Parathyroid adenoma (tissue), 2 donors: Measurements from ENCODE around the gene DTYMK.

Experiments used
- H2AFZ ChIP-seq: fragments of 300-600 bp; sonication (generic); one replicate; pipeline ENCODE4 v1.7.0; 2017; ENCODE audit warnings: antibody characterized with exemption, mild to moderate bottlenecking
- H3K27ac ChIP-seq: fragments of 300-600 bp; sonication (generic); one replicate; pipeline ENCODE4 v1.7.0; 2017
- H3K27me3 ChIP-seq: fragments of 300-600 bp; sonication (generic); one replicate; pipeline ENCODE4 v1.7.0; 2017; ENCODE audit warnings: low read length; ENCODE audit not compliant: control insufficient read depth, insufficient read depth
- H3K36me3 ChIP-seq: fragments of 300-600 bp; sonication (generic); one replicate; pipeline ENCODE4 v1.7.0; 2017; ENCODE audit warnings: low read length; ENCODE audit not compliant: control insufficient read depth, insufficient read depth
- H3K4me1 ChIP-seq: fragments of 300-600 bp; sonication (generic); one replicate; pipeline ENCODE4 v1.7.0; 2017; ENCODE audit warnings: control low read depth
- H3K4me2 ChIP-seq: fragments of 300-600 bp; sonication (generic); one replicate; pipeline ENCODE4 v1.7.0; 2017; ENCODE audit warnings: low read length
- H3K4me3 ChIP-seq: fragments of 300-600 bp; sonication (generic); one replicate; pipeline ENCODE4 v1.7.0; 2017; ENCODE audit warnings: low read depth, low read length
- H3K79me2 ChIP-seq: fragments of 300-600 bp; sonication (generic); one replicate; pipeline ENCODE4 v1.7.0; 2017; ENCODE audit warnings: control low read depth
- H3K9ac ChIP-seq: fragments of 300-600 bp; sonication (generic); one replicate; pipeline ENCODE4 v1.7.0; 2017; ENCODE audit warnings: mild to moderate bottlenecking
- H3K9me3 ChIP-seq: fragments of 300-600 bp; sonication (generic); one replicate; pipeline ENCODE4 v1.7.0; 2017; ENCODE audit warnings: low read length; ENCODE audit not compliant: control insufficient read depth
- CTCF ChIP-seq: fragments of 300-600 bp; sonication (generic); IDR thresholded peaks from one replicate; pipeline ENCODE4 v1.7.0; 2017; ENCODE audit warnings: antibody characterized with exemption, mild to moderate bottlenecking
- donor health status: primary hyperparathyroidism.

DTYMK gene

GRCh38 chr2:241675885-241676284, 10.7 kb downstream of the DTYMK start:
- no peaks in the 10 kb centered on the region for H3K36me3 ChIP-seq
- no peak overlapping the region for H3K9ac ChIP-seq
- no peak overlapping the region for H3K4me2 ChIP-seq
- no peak overlapping the region for H3K27ac ChIP-seq
- no peaks in the 10 kb centered on the region for H3K9me3 ChIP-seq
- no peak overlapping the region for H3K4me3 ChIP-seq
- H3K79me2 ChIP-seq: no peaks in the 10 kb centered on the region
- H3K27me3 ChIP-seq: no peaks in the 10 kb centered on the region
- H2AFZ ChIP-seq: no peak overlapping the region
- no peaks in the 10 kb centered on the region for H3K4me1 ChIP-seq
- TF ChIP-seq CTCF: no peak

- H2AFZ ChIP-seq: no peak overlapping the region
- no peak overlapping the region for H3K9ac ChIP-seq
- no peaks in the 10 kb centered on the region for H3K4me1 ChIP-seq
- H3K4me2 ChIP-seq: no peak overlapping the region
- H3K4me3 ChIP-seq: no peak overlapping the region
- no peaks in the 10 kb centered on the region for H3K36me3 ChIP-seq
- H3K9me3 ChIP-seq: no peaks in the 10 kb centered on the region
- no peak for TF ChIP-seq CTCF
- H3K27me3 ChIP-seq: no peaks in the 10 kb centered on the region
- H3K79me2 ChIP-seq: no peaks in the 10 kb centered on the region
- H3K27ac ChIP-seq: no peak overlapping the region
Observed at GRCh38 chr2:241673797-241674725, 12.6 kb downstream of the DTYMK start.

GRCh38 chr2:241673189-241673663, 13.4 kb downstream of the DTYMK start:
- no peaks in the 10 kb centered on the region for H3K4me1 ChIP-seq
- no peak overlapping the region for H2AFZ ChIP-seq
- no peak overlapping the region for H3K9ac ChIP-seq
- no peak overlapping the region for H3K4me3 ChIP-seq
- no peaks in the 10 kb centered on the region for H3K27me3 ChIP-seq
- no peaks in the 10 kb centered on the region for H3K36me3 ChIP-seq
- H3K79me2 ChIP-seq: no peaks in the 10 kb centered on the region
- no peak for TF ChIP-seq CTCF
- no peaks in the 10 kb centered on the region for H3K9me3 ChIP-seq
- no peak overlapping the region for H3K27ac ChIP-seq
- no peak overlapping the region for H3K4me2 ChIP-seq

- Histone ChIP-seq H3K79me2 (no peaks in the 10 kb centered on the region), H3K4me1 (no peaks in the 10 kb centered on the region), H3K9me3 (no peaks in the 10 kb centered on the region), H3K4me3 (no peak overlapping the region), H3K36me3 (no peaks in the 10 kb centered on the region), H3K27me3 (no peaks in the 10 kb centered on the region), H2AFZ (no peak overlapping the region), H3K4me2 (no peak overlapping the region), H3K27ac (no peak overlapping the region), H3K9ac (no peak overlapping the region)
- TF ChIP-seq CTCF: no peak
Observed at GRCh38 chr2:241672243-241673188, 14.1 kb downstream of the DTYMK start.
